Mesenteric fat pad (tissue), 1 donor: ENCODE measurements around the gene C12orf50. TPM values are rescaled to one million over a fixed set of nuclear protein-coding genes. Genes with fewer than 3 reads are reported as not detected.
"Not testable (repeated sequence)": the region's sequence is repeated elsewhere in the genome, so short reads cannot be mapped to it uniquely, and the experiment has no call there.

ENCODE experiments used
- DNase-seq: peaks from one replicate; pipeline ENCODE4 v3.0.0-alpha.2; 2020; ENCODE audit warnings: low spot score
- long read RNA-seq: library from polyadenylated mRNA; unstranded; transcript quantifications from one replicate; pipeline ENCODE4 v2.0.0, GENCODE V29; 2020
- total RNA-seq: library from RNA; stranded (reverse); fragmentation: NEBNext Ultra II Directional; extraction: Animal tissue kit (Norgen Biotek cat#: 25700); gene quantifications from one replicate; pipeline ENCODE4 v1.2.1, GENCODE V29; 2021
- donor health status: DM: yes; HTN: yes; CAD: no.

The C12orf50 gene, protein sequence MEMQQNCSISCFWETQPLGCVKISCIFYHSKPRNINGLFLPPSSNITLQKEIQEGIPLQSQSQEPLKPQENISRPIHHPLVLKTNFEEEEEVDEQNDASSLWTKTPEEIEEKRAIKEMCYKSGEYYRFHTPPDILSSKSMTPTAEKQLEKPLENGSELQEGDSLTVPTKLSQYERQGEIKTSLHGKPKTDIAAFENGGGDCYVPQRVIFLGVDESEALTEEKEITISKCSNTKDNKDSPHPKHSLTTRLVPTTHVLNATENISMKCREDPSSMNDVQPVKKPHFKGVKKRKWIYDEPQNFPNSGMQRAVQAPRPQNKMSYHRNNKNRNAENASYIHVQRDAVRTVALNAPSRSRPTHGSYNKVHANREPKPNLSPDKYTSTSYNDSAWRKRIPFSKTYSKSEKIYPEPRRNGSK
- total RNA-seq, result 0.13 TPM
- long read RNA-seq, result 0 reads

DNA sequence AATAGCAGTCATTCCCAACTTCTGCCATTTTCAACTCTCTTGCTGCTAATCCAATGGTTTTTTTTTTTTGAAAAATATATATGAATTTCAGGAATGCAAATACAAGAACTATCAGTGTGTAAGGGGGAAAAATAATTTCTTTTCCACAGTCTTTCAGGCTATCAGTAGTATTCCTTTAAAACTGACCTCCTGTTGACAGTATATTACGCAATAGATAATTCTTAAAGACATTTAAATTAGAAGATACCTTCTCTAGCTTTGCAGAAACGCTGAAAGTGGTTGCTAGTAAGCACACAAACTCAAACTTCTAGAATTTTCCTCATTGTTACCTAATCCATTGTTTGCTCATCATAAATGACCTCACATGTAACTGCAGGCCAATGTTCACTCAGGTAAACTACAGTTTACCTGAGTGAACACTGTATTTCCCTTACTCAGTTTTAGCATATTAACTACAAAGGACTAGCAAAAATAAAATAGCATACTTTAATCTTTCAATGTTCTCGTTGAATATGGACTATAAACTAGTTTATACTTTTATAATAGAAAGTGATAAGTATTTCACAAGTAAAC is at the start of gene C12orf50:
Gene C12orf50, minus strand, starts transcription at position 309 of the 573 bp plus-strand sequence. CDS start 2,439 bp downstream, outside the sequence.
- no peak for DNase-seq

DNA sequence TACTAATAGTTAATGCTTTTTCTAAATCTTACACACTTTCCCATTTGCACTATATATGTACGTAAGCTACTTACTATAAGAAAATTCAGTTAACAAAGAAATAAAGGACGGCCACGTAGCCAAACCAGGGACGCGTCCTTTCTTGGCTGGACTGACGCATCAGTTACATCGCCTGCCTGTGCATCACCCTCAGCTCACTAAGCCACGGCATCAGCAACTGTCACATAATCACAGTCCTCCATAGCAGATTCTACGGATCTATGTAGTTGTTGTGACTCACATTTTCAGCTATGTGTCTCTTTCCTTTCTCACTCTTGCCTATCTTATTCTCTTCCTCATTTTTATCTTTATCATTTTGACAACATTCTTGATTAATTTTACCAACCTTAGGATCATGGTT is 38.1 kb upstream of the C12orf50 start:
- no peak for DNase-seq

DNA sequence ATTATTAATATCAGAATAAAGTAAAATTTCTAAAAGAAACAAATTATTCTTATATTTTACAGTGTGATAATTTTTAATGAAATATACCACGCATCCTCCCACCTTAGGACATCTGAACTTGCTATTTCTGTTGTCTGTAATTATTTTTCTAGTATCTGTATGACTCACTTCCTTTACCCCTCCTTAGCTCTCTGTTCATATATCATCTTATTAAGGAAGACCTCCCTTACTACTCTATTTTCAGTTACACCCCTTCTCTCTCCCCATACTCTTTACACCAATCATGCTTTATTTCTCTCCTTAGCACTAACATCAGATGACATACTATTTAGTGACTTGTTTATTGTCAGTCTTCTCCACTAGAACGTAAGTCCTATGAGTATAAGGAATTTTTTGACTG is 34.2 kb upstream of the C12orf50 start:
- DNase-seq, result no peak

DNA sequence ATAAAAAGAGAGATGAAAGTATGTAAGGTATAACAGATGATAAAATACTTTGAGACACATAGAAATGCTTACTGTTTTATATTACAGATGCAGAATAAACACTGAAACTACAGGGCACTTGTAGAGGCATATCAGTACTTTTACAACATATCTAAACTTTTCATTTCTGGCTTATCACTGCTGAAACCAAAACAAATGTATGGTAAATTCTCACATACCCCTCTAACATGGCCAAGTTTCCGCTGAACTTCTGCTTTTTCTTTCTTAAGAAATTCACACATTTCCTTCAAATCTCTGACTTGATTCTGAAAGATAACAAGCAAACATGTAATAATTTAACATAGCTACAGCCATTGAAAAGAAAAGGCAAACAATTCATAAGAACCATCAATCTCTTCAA is 33.3 kb upstream of the C12orf50 start:
- no peak for DNase-seq

DNA sequence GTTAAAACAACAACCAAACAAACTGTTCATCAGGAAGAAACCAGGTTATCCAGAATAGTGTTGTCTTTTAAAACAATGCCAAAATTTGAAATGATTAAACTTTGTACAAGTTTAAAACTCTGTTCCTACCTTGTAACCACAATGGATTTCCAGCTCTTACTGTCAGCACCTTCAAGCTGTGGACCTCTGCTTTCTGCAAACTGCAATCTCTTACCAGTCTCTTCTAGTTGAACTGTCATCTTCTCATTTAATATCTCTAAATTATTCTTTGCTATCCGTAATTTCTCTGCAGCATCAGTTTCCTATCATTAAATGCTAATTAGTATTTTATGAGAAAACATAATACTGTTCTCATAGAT is 29.5 kb upstream of the C12orf50 start:
- DNase-seq, result no peak

DNA sequence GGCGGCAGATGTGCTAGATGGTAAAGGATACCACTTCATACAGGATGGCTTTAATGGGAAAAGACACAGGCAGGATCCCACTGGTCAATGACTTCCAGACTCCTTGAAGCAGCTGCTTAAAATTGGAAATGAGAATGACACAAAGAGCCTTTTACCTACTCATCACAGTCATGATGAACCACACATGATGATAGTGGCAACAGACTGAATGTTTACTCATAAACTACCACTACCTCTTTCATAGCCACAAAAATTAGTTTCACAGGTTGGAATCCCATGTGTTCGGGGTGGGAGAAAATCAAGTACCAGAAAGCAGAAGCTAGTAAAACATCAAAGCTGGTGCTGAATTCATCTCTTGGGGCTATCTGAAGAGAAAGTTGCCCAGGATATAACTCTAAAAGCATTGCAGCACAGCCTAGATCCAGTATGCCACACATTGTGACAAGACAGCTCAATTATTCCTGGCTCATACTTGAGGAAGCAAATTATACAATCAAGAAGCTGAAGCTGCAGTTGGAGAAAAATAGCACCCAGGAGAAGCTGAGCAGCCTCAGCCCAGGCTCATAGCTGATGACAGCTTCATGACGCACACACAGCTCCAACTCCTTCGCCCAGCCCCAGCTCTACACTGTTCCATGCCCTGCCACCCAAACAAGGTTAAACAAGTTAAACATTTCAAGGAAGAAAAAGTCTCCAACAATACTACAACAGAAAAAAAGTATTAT is 29.0 kb upstream of the C12orf50 start:
- DNase-seq, result no peak

DNA sequence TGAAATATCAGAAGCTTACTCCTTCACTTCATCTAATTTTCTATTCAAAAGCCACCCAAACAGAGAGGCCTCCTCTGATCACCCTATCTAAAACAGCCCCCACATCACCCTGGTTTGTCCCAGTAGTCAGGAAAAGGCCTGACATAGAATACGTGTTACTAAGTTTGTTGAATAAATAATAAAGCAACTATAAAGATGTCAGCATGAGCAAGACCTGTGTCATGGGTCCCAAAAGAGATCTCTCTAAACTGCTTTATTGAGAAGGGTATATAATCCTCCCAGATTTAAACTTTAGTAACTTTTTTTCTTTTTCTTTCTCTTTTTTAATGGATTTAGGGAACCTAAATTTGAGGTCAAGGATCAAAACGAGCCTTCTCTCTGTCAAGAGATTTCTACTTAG is 27.4 kb upstream of the C12orf50 start:
- no peak for DNase-seq

DNA sequence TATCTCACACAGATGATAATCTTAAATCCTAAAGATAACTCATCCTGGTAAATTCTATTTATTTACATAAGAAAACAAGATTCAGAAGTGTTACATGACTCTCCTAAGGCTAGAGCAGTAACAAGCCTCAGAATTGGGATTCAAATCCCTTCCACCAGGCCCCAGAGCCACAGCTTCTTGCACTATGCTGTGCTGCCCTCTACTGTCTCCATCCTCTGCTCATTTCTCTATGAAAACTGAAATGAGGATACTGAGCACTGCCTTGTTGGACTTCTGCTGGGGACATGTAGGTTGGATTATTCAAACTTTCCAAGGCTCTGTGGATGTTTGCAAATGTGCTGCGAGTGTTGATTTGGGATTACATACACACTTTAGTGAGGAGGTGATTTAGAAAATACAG is 23.5 kb upstream of the C12orf50 start:
- no peak for DNase-seq

DNA sequence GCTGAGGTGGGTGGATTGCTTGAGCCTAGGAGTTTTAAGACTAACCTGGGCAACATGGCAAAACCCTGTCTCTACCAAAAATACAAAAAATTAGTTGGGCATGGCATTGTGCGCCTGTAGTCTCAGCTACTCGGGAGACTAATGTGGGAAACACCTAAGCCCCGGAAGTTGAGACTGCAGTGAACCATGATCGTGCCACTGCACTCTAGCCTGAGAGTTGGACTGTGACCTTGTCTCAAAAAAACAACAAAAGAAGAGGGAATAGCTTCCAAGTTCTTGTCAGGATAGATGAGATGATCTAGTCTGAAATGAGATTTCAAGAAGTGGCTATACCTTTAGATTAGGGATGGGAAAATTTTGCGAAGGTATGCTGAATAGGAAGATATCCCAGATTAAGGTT is 14.8 kb upstream of the C12orf50 start:
- no peak for DNase-seq

DNA sequence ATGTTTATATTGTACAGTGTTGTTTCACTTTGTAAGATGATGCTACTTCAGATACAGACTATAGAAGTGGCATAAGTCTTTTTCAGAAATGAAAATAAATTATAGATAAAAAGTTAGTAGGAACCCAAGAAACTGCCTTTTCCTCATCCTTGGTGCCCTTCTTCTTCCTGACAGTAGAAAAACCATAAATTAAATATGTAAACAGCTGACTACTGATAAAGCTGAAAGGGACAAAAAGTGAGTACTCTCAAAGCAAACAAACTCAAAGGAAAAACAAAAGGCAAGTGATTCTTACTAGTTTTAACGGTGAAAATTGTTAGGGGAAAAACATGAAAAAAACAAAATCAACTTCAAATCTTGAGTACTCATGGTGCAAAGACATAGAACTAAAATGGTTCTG is 8.6 kb upstream of the C12orf50 start:
- DNase-seq, result no peak

DNA sequence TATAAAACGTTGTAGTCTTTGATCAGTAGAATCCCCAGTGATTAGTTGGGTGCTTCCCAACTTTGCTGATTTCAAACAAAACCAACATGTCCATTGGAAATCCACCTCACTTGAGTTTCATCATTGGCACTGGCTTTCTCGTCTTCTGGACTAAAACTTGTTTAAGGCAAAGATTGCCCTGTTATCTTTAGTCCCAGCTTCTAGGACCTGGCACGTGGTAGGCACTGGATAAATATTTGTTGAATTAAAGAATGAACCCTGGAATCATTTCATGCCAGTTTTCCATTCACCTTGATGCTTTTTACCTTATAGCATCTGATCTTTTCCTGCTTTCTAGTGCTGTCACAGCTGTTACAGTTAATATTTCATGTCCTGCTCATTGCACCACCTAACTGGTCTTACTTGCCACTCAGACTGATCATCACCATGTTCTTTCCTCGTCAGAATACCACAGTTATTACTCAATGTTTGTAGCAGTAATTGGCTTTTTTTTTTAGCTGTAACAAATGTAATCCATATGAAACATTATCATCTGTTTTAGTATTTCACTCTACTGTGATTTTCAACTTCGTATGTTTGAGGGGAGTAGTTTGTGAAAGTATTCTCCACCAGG is 7.3 kb upstream of the C12orf50 start:
- no peak for DNase-seq

DNA sequence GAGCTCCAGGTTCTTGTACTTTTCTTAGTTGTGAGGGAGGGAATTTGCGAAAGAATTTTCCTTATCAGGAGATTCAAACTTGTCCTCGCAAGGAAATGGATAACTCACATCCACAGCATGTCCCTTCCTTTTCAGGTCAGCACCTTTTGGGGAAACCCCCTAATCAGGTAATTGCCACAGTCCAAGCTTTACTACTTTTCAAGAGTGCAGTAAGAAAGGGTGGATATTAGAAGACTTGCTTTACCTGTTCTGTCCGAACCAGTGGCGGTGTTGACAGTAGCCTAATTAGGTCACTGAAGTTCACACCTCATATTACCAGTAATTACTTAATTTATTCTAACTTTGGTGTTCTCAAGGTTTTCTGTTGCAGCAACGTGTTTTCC is 6.7 kb upstream of the C12orf50 start:
- DNase-seq, result no peak

DNA sequence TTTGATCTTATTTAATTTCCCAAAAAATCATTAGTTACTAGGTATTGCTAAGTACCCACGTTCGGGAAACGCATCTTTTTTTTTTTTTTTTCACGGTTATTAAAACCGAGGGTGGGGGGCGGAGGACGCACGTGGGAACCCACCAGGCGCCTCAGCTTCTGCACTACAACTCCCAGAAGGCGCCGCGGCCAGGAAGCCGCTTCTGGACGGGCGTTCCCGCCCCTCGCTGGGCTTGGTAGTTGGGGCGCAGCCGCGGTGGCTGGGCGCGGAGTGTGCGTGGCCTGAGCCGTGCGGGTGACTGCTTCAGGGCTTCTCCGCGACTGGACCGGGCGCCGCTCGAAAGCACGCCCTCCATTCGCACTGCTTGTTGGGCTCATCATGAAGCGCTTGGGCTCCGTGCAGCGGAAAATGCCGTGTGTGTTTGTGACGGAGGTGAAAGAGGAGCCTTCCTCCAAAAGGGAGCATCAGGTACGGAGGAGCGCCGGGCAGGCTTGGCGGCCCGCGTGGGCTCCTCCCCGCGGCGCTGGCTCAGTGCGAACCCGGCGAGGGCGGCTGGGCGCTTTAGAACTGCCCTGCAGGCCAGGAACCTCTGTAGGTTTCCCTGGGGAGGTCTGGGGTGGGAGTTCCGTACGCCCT is 6.2 kb upstream of the C12orf50 start:
- peak; percentile 97 for DNase-seq

DNA sequence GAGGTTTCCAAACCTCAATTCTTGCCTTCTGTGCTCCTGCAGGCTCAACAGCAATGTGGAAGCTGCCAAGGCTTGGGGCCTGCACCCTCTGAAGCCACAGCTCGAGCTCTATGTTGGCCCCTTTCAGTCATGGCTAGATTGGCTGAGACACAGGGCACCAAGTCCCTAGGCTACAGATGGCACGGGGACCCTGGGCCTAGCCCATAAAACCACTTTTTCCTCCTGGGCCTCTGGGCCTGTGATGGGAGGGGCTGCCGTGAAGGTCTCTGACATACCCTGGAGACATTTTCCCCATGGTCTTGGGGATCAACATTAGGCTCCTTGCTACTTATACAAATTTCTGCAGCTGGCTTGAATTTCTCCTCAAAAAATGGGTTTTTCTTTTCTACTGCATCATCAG is 2.0 kb upstream of the C12orf50 start:
- not testable (repeated sequence) for DNase-seq

DNA sequence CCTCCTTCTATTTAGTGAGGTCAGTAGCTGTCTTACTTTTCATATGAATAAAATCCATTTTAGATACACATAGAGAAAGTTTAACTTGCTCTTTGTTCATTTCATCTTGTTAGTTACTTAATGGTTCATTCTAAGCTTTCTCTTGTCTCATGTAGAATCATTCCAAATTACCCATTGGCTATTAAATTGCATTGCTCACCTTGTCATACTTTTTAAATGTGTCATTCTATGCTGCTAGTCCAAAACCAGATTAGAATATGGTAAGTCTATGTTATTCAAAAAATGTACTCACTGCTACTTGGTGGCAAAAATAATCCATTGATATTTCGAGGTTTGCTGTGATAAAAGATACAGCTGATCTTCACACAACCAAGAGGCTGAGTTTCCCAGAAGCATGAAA is 3.0 kb downstream of the C12orf50 start:
- no peak for DNase-seq

DNA sequence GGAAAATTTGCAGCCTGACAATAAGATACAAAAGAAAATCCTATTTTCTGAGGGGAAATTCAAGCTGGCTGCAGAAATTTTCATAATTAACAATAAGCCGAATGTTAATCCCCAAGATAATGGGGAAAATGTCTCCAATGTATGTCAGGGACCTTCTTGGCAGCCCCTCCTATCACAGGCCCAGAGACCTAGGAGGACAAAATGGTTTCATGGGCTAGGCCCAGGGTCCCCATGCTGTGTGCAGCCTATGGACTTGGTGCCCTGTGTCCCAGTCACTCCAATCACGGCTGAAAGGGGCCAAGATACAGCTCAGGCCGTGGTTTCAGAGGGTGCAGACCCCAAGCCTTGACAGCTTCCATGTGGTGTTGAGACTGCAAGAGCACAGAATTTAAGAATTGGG is 11.2 kb downstream of the C12orf50 start:
- no peak for DNase-seq

DNA sequence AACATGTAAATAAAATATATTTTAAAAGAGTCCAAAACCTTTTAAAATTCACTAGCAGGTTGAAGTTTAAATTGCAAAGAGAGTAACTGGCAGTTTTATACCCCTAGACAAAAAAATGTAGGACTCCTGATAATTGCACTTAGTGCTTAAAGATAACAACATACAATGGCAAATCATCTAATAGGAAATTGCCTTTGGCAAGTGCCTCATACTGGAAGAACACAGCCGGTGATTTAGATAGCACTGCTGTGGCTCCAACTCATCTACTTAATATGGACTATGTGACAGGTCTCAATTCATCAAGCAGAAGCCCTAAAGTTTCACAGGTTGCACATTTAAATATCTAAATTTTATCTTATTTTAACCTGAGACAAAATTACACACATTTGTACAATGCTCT is 13.4 kb downstream of the C12orf50 start:
- DNase-seq, result no peak

DNA sequence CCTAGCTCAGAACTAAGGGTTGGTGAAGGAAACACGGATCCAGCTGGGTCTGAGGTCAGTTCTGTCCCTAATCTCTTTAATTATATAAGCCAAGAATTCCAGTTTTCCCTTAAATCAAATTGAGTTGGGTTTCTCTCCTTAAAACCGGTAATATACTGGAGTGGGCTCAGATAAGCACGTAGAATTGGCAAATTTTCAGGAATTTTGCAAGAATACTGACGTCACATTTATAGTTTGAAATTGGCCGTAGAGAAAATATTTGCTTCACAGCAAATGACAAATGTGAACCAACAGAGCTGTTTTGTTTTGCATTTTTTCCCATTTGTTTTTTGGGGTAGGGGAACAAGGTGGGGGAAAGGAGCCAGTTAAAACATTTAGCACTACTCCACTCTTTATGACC is 17.4 kb downstream of the C12orf50 start:
- DNase-seq, result no peak

DNA sequence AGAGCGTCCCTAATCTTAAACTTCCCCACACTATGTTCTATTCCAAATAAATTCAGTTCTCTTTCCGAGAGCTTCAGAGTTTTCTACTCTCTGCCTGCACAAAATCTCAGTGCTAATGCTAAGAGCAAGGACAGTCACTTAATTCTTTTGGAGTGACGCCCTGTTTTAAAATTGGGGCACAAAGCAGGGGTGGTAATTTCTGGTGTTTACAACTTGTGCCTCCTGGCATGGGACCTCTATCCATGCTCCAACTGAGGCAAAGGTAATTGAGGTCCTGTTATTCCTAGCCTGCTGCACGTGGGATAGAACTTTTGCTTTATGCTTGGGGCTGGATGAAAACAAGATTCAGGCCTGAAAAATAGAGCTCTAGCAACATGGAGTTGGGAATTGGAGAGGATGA is 22.9 kb downstream of the C12orf50 start:
- DNase-seq, result no peak

DNA sequence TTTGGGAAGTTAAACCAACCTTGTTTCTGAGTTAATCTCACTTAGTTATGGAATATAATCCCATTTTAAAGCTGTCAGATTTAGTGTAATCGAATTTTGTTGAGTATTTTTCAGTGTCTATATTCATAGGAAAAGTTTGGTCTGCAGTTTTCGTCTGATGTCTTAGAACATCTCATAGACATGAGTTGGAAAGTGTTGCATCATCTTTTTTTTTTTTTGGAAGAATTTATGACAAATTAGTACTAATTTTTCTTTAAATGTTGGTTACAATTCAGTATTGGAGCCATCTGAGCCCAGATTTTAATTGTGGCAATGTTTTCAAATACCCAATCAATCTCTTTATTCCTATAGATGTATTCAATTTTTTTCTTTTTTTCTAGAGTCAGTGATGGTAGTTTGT is 27.9 kb downstream of the C12orf50 start:
- DNase-seq, result no peak

DNA sequence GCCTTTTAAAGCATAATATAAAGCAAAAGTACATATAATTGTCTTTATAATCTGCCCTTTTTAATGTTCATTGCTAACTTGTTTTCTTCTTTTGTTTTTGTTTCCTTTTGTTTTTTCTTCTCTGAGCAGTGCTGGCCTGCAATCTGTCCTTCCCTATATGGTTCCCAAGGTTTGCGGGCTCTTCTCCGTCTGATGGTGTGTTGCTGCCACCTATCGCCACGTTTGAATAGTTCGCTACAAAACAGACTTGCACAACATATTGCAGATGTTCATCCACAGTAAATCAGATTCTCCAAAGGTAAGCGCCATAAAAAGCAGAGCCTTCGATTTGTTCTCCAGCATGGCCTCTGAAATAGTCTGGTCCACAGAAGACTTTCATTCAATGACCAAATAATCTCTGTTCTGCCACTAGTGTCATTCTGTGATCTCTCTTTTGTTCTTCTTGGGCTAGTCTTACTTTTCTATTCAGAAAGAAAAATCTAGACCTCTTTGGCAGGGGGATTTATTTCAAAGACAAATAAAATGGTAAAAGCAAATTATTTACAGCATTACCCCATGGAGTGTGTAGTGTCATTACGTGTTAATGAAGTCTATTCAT is 33.5 kb downstream of the C12orf50 start:
- DNase-seq, result no peak
